Body of pancreas (tissue), 4 donors: ENCODE measurements around the gene ANKS3.

Experiments used
- CTCF ChIP-seq, 7 experiments: fragments of 450-650 bp in 4 of 7; fragments of 200-600 bp in 3 of 7; sonication (generic) in 3 of 7; IDR thresholded peaks; one replicate each; pipeline ENCODE4 v1.5.1; 2016 to 2019; ENCODE audit warnings: antibody characterized with exemption in 7 of 7
- POLR2A ChIP-seq, 3 donors: fragments of 450-650 bp; IDR thresholded peaks; one replicate each; pipeline ENCODE4 v1.6.1; 2016; ENCODE audit warnings: antibody characterized with exemption in 3 of 3, mild to moderate bottlenecking in 2 of 3

DNA sequence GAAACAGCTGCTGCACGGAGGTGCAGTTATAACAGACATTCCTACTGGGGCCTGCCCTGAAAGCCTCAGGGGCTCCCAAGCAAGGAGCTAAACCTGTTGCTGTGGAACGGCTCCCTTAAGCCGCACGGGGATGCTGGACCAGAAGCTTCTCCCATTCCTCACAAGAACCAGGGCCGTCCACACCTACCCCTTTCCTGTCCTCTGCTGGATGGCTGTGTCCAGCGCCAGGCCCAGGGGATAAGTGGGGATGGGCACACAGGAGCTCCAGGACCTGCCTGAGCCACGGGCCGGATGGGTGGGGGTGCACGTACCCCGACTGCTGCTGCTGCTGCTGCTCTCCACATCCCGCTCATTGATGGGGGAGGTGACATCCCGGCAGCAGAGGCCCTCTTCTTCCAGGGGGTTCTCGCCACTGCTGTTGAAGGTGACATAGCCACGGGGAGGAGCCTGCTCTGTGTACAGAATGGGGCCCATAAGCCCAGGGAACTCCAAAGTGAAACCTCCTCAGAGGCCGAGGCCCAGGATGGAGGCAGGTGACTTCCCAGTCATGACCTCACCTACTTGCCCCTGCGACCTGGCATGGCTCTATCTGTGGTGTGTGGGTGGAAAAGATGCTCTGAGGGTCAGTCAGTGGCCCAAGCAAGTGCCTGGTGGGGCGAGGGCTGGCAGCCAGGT, 32.1 kb downstream of the ANKS3 start:
- no peak for TF ChIP-seq CTCF (IDR thresholded peaks at IDR 0.05)
- no peak for TF ChIP-seq POLR2A (IDR thresholded peaks at IDR 0.05)
